Chondrocyte (in vitro differentiated cells): Measurements from ENCODE around the gene INPP5A. TPM values are rescaled to one million over a fixed set of nuclear protein-coding genes. Genes with fewer than 3 reads are reported as not detected.

ENCODE experiments used
- DNase-seq: peaks from one replicate; pipeline ENCODE4 v3.0.0; 2021; ENCODE audit warnings: mixed read lengths, low spot score
- H3K27ac Mint-ChIP-seq: one replicate; pipeline ENCODE4 v1.8.0; 2021; ENCODE audit warnings: mild to moderate bottlenecking, moderate library complexity, mixed read lengths; ENCODE audit not compliant: unreplicated experiment
- H3K27me3 Mint-ChIP-seq: 2 replicates; pipeline ENCODE4 v1.8.0; 2021; ENCODE audit warnings: low read depth, mixed read lengths
- H3K36me3 Mint-ChIP-seq: 2 replicates; pipeline ENCODE4 v1.8.0; 2021; ENCODE audit warnings: low read depth, mixed read lengths
- H3K4me1 Mint-ChIP-seq: 2 replicates; pipeline ENCODE4 v1.8.0; 2021; ENCODE audit warnings: low read depth, mild to moderate bottlenecking, mixed read lengths
- H3K4me3 Mint-ChIP-seq: one replicate; pipeline ENCODE4 v1.8.0; 2021; ENCODE audit warnings: mild to moderate bottlenecking, moderate library complexity, mixed read lengths; ENCODE audit not compliant: unreplicated experiment
- H3K9me3 Mint-ChIP-seq: 2 replicates; pipeline ENCODE4 v1.8.0; 2021; ENCODE audit warnings: low read depth, mixed read lengths
- total RNA-seq: library from RNA; stranded (reverse); gene quantifications from 3 replicates; pipeline ENCODE4 v1.2.1, GENCODE V29; 2021
- TF ChIP-seq, protein P1 (sequence below): fragments of 200-600 bp; sonication (generic); IDR thresholded peaks from 2 replicates; pipeline ENCODE4 v1.5.0; 2021; ENCODE audit warnings: antibody characterized with exemption, mild to moderate bottlenecking, moderate library complexity

Gene INPP5A
- total RNA-seq, 1 donor from 2014 or later, result 40.6 TPM

DNA sequence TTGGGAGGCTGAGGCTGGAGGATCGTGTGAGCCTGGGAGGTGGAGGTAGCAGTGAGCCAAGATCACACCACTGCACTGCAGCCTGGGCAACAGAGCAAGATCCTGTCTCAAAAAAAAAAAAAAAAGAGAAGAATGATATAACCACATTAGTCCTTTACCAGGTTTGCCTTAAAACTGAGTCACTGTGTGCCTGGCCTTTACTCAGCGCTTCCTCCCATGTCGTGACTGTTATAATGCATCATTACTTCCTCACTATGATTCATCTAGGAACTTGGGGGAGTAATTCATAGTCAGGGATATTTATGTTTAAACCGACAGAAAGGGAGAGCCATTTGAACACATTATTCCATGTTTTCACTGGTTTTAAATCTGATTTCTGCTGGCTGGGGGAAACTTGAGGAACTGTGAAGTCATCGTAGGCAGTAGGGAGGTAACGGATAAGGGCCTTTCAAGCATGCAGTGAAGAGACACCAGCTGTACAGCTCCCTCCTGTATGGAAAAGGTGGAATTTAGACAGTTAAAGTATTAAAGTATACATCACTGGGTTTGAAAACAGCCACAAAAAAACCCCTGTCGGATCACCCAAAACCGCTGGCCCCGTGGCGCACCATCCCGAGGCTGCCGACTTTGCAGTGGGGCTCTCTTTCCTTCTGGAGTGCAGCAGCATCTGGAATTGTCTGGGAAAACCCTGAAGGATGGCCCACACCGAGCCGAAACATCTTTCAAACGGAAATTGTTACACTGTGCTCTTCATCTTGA, 128.5 kb downstream of the INPP5A start:
- H3K27me3 Mint-ChIP-seq, result no peaks in the 10 kb centered on the region

GRCh38 chr10:132666705-132667341, 129.2 kb downstream of the INPP5A start:
- no peak overlapping the region for H3K4me3 Mint-ChIP-seq
- H3K36me3 Mint-ChIP-seq, result no peaks in the 10 kb centered on the region
- TF ChIP-seq, protein P1, sequence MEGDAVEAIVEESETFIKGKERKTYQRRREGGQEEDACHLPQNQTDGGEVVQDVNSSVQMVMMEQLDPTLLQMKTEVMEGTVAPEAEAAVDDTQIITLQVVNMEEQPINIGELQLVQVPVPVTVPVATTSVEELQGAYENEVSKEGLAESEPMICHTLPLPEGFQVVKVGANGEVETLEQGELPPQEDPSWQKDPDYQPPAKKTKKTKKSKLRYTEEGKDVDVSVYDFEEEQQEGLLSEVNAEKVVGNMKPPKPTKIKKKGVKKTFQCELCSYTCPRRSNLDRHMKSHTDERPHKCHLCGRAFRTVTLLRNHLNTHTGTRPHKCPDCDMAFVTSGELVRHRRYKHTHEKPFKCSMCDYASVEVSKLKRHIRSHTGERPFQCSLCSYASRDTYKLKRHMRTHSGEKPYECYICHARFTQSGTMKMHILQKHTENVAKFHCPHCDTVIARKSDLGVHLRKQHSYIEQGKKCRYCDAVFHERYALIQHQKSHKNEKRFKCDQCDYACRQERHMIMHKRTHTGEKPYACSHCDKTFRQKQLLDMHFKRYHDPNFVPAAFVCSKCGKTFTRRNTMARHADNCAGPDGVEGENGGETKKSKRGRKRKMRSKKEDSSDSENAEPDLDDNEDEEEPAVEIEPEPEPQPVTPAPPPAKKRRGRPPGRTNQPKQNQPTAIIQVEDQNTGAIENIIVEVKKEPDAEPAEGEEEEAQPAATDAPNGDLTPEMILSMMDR, result no peak
- H3K27me3 Mint-ChIP-seq, result no peaks in the 10 kb centered on the region
- H3K4me1 Mint-ChIP-seq, result peaks cover 41% of the 10 kb centered on the region
- H3K27ac Mint-ChIP-seq, result peak overlapping the region; percentile 82
- H3K9me3 Mint-ChIP-seq, result no peaks in the 10 kb centered on the region
- peak; percentile 20 for DNase-seq

More for the DNA sequence above, 128.5 kb downstream of the INPP5A start:
- Mint-ChIP-seq H3K4me3 (no peak overlapping the region), H3K27ac (peak overlapping the region; percentile 82), H3K9me3 (no peaks in the 10 kb centered on the region), H3K36me3 (no peaks in the 10 kb centered on the region), H3K4me1 (peaks cover 42% of the 10 kb centered on the region)
- TF ChIP-seq, protein P1, result no peak
- DNase-seq, result peak; percentile 38

- Mint-ChIP-seq H3K9me3 (no peaks in the 10 kb centered on the region), H3K27ac (peak overlapping the region; percentile 85), H3K36me3 (peaks cover 1% of the 10 kb centered on the region), H3K4me3 (no peak overlapping the region), H3K27me3 (no peaks in the 10 kb centered on the region), H3K4me1 (peaks cover 36% of the 10 kb centered on the region)
- TF ChIP-seq, protein P1, result no peak
- peak; percentile 18 for DNase-seq
Measured at GRCh38 chr10:132667342-132668047, 129.9 kb downstream of the INPP5A start.

- Mint-ChIP-seq H3K27ac (peak overlapping the region; percentile 85), H3K4me3 (no peak overlapping the region)
Measured at GRCh38 chr10:132668048-132668394, 130.4 kb downstream of the INPP5A start.

More at GRCh38 chr10:132668048-132668394, 130.4 kb downstream of the INPP5A start:
- Mint-ChIP-seq H3K36me3 (peaks cover 2% of the 10 kb centered on the region), H3K9me3 (no peaks in the 10 kb centered on the region), H3K27me3 (no peaks in the 10 kb centered on the region), H3K4me1 (peaks cover 36% of the 10 kb centered on the region)
- DNase-seq, result peak; percentile 19
- TF ChIP-seq, protein P1, result no peak
